ENCODE results near the gene SLC22A9. TPM values are rescaled to one million over a fixed set of nuclear protein-coding genes. Genes with fewer than 3 reads are reported as not detected.

Gene SLC22A9
- total RNA-seq, result not detected in 2 replicates

GRCh38 chr11:63369165-63369970 is at the start of gene SLC22A9:
TSS of gene SLC22A9 (plus strand) at chr11:63369785. CDS start at chr11:63370057, 272 bp downstream.

Other genes starting within 250 kb of the SLC22A9 start
- gene SLC22A24, start 225.6 kb upstream of the SLC22A9 start, total RNA-seq, result not detected in 2 replicates
- gene SLC22A25, start 126.2 kb upstream of the SLC22A9 start, total RNA-seq, result not detected in 2 replicates
- not detected in 2 replicates for gene PLAAT5, start 121.4 kb downstream of the SLC22A9 start, total RNA-seq
- not detected in 2 replicates for gene LGALS12, start 136.3 kb downstream of the SLC22A9 start, total RNA-seq
- gene PLAAT4, start 167.0 kb downstream of the SLC22A9 start, total RNA-seq, result 0.65 and 7.9 TPM in 2 replicates
- not detected in 2 replicates for gene PLAAT2, start 193.6 kb downstream of the SLC22A9 start, total RNA-seq
- gene PLAAT3, start 244.6 kb downstream of the SLC22A9 start, total RNA-seq, result 28.3 and 55.5 TPM in 2 replicates

Data from epithelial cell of umbilical artery (primary cell).